IPS-20b (cell line): ENCODE data around the gene TMOD2.

Experiments used
- H3K27ac ChIP-seq: one replicate; pipeline ENCODE4 v1.5.1; 2013; ENCODE audit warnings: low read length
- H3K27me3 ChIP-seq: 2 replicates; pipeline ENCODE4 v1.6.1; 2013; ENCODE audit warnings: mild to moderate bottlenecking, low read length, inconsistent platforms; ENCODE audit not compliant: insufficient read depth
- H3K36me3 ChIP-seq: 2 replicates; pipeline ENCODE4 v1.6.1; 2013; ENCODE audit warnings: low read depth, mild to moderate bottlenecking, inconsistent platforms, low read length, moderate library complexity; ENCODE audit not compliant: insufficient read depth
- H3K4me1 ChIP-seq: 2 replicates; pipeline ENCODE4 v1.6.1; 2013; ENCODE audit warnings: mild to moderate bottlenecking, control low read depth, inconsistent platforms, low read length, moderate library complexity; ENCODE audit not compliant: insufficient read depth
- H3K4me3 ChIP-seq: 2 replicates; pipeline ENCODE4 v1.5.1; 2013; ENCODE audit warnings: mild to moderate bottlenecking, low read length, inconsistent platforms
- H3K9ac ChIP-seq: 2 replicates; pipeline ENCODE4 v1.6.1; 2013; ENCODE audit warnings: low read depth, mild to moderate bottlenecking, inconsistent platforms, low read length, moderate library complexity
- H3K9me3 ChIP-seq: 2 replicates; pipeline ENCODE4 v1.6.1; 2013; ENCODE audit warnings: mild to moderate bottlenecking, low read depth, low read length, inconsistent platforms; ENCODE audit not compliant: insufficient read depth

Gene TMOD2

DNA sequence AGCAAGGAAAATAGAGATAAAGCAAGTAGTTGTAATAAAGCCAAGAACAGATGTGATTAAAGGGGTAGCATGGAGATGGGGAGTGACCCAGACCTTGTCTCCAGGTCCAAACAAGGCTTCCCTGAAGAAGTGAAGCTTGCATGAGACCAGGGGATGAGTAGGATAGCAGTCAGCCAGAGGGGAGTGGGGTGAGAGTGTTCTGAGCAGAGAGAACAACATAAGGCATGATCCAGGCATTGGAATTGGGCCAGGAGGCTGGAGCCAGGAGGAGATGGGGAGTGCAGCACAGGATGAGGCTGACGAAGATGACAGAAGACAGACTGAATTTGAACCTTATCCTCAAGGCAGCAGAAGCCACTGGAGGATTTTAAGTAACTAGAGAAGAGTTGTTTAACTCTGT is 7.2 kb downstream of the TMOD2 start:
- no peak overlapping the region for H3K9ac ChIP-seq
- no peaks in the 10 kb centered on the region for H3K36me3 ChIP-seq
- no peaks in the 10 kb centered on the region for H3K4me1 ChIP-seq
- H3K9me3 ChIP-seq: no peaks in the 10 kb centered on the region
- peaks cover 22% of the 10 kb centered on the region for H3K27me3 ChIP-seq
- no peak overlapping the region for H3K27ac ChIP-seq
- H3K4me3 ChIP-seq: no peak overlapping the region

DNA sequence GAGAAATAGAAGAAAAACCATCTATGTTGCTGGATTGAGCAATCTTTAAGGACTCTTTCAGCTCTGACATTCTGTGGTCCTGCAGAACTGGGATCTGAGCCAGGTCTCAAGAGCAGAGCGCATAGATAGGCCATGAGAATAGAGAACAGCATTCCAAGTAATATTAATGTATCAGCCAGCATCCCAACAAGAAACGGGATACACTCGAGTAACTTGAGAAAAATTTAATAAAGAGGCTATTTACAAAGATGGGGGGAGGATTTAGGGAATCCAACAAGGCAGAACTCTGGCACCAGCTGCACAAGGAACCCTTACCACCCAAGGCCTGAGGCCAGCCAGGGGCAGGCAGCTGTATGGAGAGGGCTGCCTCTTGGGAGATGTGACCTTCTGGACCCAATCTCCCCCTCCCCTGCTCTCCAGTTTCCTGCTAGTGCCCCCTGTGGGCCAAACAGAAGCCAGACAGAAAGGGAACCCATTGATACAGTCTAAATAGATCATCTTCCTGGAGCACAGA is 8.2 kb downstream of the TMOD2 start:
- Histone ChIP-seq H3K27me3 (peaks cover 12% of the 10 kb centered on the region), H3K36me3 (no peaks in the 10 kb centered on the region), H3K9me3 (no peaks in the 10 kb centered on the region), H3K27ac (no peak overlapping the region), H3K4me1 (no peaks in the 10 kb centered on the region), H3K4me3 (no peak overlapping the region), H3K9ac (no peak overlapping the region)

- Histone ChIP-seq H3K27ac (no peak overlapping the region), H3K36me3 (no peaks in the 10 kb centered on the region), H3K9ac (no peak overlapping the region), H3K4me3 (no peak overlapping the region), H3K27me3 (peaks cover 2% of the 10 kb centered on the region; the same call in 1 of the 2 replicates), H3K4me1 (no peaks in the 10 kb centered on the region), H3K9me3 (no peaks in the 10 kb centered on the region)
These were observed 9.4 kb downstream of the TMOD2 start for GRCh38 chr15:51760805-51761204.

DNA sequence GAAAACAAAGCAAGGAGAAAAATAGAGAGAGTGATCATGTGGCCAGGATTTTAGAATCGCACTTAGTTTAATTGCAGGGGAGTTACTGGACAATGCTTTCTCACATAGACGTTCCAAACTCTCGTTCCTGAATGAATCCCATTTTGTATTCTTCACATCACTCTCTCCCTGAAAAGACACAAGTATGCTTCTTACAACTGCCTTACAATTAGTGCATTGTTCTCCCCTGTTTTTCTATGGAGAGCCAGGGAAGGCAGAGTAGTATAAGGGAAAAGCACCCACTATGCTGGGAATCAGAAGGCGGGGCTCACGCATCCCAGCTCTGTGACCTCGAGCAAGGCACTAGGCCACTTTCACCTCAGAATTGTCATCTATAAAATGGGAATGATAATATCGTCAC is 14.4 kb downstream of the TMOD2 start:
- no peaks in the 10 kb centered on the region for H3K4me1 ChIP-seq
- no peaks in the 10 kb centered on the region for H3K9me3 ChIP-seq
- H3K4me3 ChIP-seq: no peak overlapping the region
- no peak overlapping the region for H3K9ac ChIP-seq
- no peaks in the 10 kb centered on the region for H3K27me3 ChIP-seq
- no peaks in the 10 kb centered on the region for H3K36me3 ChIP-seq
- H3K27ac ChIP-seq: no peak overlapping the region

DNA sequence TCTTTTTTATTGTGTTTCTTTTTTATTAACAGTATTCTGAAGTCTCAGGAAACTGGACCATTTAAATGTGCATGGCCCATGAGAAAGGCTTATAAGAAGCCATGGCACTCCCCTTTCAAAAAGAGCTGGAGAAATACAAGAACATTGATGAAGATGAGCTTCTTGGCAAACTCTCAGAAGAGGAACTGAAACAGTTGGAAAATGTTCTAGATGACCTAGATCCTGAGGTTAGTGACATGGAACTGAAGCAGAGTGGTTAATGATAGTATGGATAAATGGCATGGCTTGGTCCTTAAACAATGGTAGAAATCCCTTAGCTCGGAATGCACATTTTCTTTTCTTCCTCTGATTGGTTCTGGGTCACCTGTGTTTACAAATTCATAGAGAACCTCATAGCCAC is 14.9 kb downstream of the TMOD2 start:
- no peak overlapping the region for H3K4me3 ChIP-seq
- no peaks in the 10 kb centered on the region for H3K36me3 ChIP-seq
- H3K27me3 ChIP-seq: no peaks in the 10 kb centered on the region
- H3K9me3 ChIP-seq: no peaks in the 10 kb centered on the region
- H3K27ac ChIP-seq: no peak overlapping the region
- no peaks in the 10 kb centered on the region for H3K4me1 ChIP-seq
- H3K9ac ChIP-seq: no peak overlapping the region

GRCh38 chr15:51768018-51768417 is 16.6 kb downstream of the TMOD2 start:
- no peak overlapping the region for H3K27ac ChIP-seq
- H3K9ac ChIP-seq: no peak overlapping the region
- no peaks in the 10 kb centered on the region for H3K27me3 ChIP-seq
- H3K9me3 ChIP-seq: no peaks in the 10 kb centered on the region
- H3K36me3 ChIP-seq: no peaks in the 10 kb centered on the region
- H3K4me1 ChIP-seq: no peaks in the 10 kb centered on the region
- H3K4me3 ChIP-seq: no peak overlapping the region

DNA sequence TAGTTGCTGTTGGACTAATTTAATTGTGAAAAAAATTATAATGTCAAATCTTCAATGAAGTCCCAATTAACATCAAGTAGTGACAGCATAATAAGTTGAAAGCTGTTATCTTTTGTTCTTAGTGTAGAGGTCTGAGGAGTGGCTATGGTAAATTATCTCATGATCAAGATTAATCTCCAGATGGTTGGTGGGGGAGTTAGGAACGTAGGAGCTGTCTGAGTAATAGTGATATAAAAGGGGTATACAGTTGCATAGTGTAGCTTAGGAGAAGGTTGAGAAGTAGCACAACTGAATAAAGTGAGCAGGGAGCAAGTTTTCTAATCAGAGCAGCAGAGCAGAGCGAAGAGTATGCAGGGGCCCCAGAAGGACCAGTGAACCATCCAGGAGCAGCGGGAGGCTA is 19.5 kb downstream of the TMOD2 start:
- H3K27ac ChIP-seq: no peak overlapping the region
- no peak overlapping the region for H3K9ac ChIP-seq
- H3K9me3 ChIP-seq: no peaks in the 10 kb centered on the region
- no peak overlapping the region for H3K4me3 ChIP-seq
- no peaks in the 10 kb centered on the region for H3K27me3 ChIP-seq
- no peaks in the 10 kb centered on the region for H3K36me3 ChIP-seq
- no peaks in the 10 kb centered on the region for H3K4me1 ChIP-seq

- H3K27ac ChIP-seq: no peak overlapping the region
- no peaks in the 10 kb centered on the region for H3K27me3 ChIP-seq
- H3K9me3 ChIP-seq: no peaks in the 10 kb centered on the region
- H3K36me3 ChIP-seq: no peaks in the 10 kb centered on the region
- no peaks in the 10 kb centered on the region for H3K4me1 ChIP-seq
- H3K9ac ChIP-seq: no peak overlapping the region
- H3K4me3 ChIP-seq: no peak overlapping the region
These were observed 20.4 kb downstream of the TMOD2 start for GRCh38 chr15:51771773-51772172.

GRCh38 chr15:51774916-51775315 is 23.5 kb downstream of the TMOD2 start:
- no peak overlapping the region for H3K27ac ChIP-seq
- H3K9me3 ChIP-seq: no peaks in the 10 kb centered on the region
- no peak overlapping the region for H3K9ac ChIP-seq
- H3K36me3 ChIP-seq: no peaks in the 10 kb centered on the region
- H3K27me3 ChIP-seq: no peaks in the 10 kb centered on the region
- no peaks in the 10 kb centered on the region for H3K4me1 ChIP-seq
- H3K4me3 ChIP-seq: no peak overlapping the region

- Histone ChIP-seq H3K36me3 (no peaks in the 10 kb centered on the region), H3K9ac (no peak overlapping the region)
These were observed 24.8 kb downstream of the TMOD2 start for GRCh38 chr15:51775967-51776816.

DNA sequence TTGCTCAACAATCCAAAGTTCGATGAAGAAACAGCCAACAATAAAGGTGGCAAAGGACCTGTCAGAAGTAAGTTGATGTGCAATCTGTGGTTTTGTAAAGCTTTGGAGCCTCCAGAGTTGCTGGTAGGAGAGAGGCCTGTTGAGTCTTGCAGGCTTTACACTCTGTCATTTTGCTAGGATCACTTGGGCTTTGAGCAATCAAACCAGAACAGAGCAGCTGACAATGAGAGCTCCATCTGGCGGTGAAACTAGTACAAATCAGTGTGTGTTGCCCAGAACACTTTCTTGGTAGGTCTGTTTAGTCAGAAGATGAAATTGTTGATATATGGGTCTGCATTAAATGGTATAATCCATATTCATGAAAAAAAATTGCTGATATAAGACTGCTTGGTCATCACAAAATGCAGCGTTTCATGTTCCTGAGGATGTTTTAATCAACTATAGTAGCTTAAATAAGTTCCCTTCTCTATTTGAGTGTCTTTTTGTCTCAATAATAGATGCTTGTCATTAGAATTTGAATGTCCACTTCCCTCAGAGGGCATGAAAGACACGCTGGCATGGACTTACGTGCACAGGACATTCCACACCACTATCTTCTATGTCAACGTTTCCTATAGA is 25.7 kb downstream of the TMOD2 start:
- Histone ChIP-seq H3K9me3 (no peaks in the 10 kb centered on the region), H3K4me3 (no peak overlapping the region), H3K27ac (no peak overlapping the region), H3K27me3 (no peaks in the 10 kb centered on the region), H3K4me1 (no peaks in the 10 kb centered on the region), H3K9ac (no peak overlapping the region), H3K36me3 (no peaks in the 10 kb centered on the region)

More at GRCh38 chr15:51775967-51776816, 24.8 kb downstream of the TMOD2 start:
- Histone ChIP-seq H3K4me1 (no peaks in the 10 kb centered on the region), H3K27me3 (no peaks in the 10 kb centered on the region), H3K27ac (no peak overlapping the region), H3K4me3 (no peak overlapping the region), H3K9me3 (no peaks in the 10 kb centered on the region)

GRCh38 chr15:51780636-51781035 is 29.2 kb downstream of the TMOD2 start:
- H3K9ac ChIP-seq: no peak overlapping the region
- H3K9me3 ChIP-seq: no peaks in the 10 kb centered on the region
- H3K27me3 ChIP-seq: no peaks in the 10 kb centered on the region
- no peak overlapping the region for H3K27ac ChIP-seq
- H3K4me1 ChIP-seq: no peaks in the 10 kb centered on the region
- no peak overlapping the region for H3K4me3 ChIP-seq
- no peaks in the 10 kb centered on the region for H3K36me3 ChIP-seq
